PFSK-1 (cell line): Measurements from ENCODE around the gene LOXL4.

Experiments
- TAF1 ChIP-seq: IDR thresholded peaks from 2 replicates; pipeline ENCODE4 v1.6.1; 2012; ENCODE audit warnings: low read length, control low read depth, borderline replicate concordance; ENCODE audit not compliant: insufficient read depth
- TF ChIP-seq, protein P1 (sequence below), 2 experiments: IDR thresholded peaks; 2 replicates each; pipeline versions ENCODE4 v1.6.1 to v1.8.0; 2011 to 2012; ENCODE audit warnings: low read depth in 2 of 2, low read length in 2 of 2, control low read depth in 1 of 2, inconsistent platforms in 1 of 2, mild to moderate bottlenecking in 1 of 2, moderate library complexity in 1 of 2; ENCODE audit not compliant: insufficient read depth in 1 of 2

DNA sequence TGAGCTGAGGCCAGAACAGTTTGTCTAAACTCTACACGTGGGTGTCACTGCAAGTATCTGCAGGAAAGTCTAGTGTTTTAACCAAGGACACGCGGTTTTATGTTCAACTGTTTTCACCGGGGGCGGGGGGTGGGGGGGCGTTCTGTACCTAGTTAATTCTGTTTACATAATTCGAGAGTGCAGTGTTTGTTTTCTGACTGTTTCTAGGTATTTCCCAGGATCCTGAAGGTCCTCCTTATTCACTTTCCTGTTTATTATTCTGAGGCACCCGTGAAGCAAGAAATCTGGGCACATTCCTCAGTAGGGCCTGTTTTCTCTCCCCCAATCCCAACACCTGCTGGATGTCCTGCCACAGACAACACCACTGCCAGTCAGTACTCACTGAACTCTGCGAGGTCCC lies 7.6 kb downstream of the LOXL4 start:
- TF ChIP-seq, protein P1, sequence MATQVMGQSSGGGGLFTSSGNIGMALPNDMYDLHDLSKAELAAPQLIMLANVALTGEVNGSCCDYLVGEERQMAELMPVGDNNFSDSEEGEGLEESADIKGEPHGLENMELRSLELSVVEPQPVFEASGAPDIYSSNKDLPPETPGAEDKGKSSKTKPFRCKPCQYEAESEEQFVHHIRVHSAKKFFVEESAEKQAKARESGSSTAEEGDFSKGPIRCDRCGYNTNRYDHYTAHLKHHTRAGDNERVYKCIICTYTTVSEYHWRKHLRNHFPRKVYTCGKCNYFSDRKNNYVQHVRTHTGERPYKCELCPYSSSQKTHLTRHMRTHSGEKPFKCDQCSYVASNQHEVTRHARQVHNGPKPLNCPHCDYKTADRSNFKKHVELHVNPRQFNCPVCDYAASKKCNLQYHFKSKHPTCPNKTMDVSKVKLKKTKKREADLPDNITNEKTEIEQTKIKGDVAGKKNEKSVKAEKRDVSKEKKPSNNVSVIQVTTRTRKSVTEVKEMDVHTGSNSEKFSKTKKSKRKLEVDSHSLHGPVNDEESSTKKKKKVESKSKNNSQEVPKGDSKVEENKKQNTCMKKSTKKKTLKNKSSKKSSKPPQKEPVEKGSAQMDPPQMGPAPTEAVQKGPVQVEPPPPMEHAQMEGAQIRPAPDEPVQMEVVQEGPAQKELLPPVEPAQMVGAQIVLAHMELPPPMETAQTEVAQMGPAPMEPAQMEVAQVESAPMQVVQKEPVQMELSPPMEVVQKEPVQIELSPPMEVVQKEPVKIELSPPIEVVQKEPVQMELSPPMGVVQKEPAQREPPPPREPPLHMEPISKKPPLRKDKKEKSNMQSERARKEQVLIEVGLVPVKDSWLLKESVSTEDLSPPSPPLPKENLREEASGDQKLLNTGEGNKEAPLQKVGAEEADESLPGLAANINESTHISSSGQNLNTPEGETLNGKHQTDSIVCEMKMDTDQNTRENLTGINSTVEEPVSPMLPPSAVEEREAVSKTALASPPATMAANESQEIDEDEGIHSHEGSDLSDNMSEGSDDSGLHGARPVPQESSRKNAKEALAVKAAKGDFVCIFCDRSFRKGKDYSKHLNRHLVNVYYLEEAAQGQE (IDR thresholded peaks at IDR 0.05; ENCODE audit: insufficient read depth in 1 of 2, low read depth in 2 of 2, low read length in 2 of 2), result no peak
- TF ChIP-seq TAF1, result no peak
